Ovary (tissue), 3 donors: Measurements from ENCODE around the gene FAM13A.

Experiments
- POLR2A ChIP-seq: fragments of 450-650 bp; IDR thresholded peaks from one replicate; pipeline ENCODE4 v1.6.1; 2017; ENCODE audit warnings: antibody characterized with exemption, mild to moderate bottlenecking, moderate library complexity
- TF ChIP-seq, protein P1 (sequence below), 3 donors: fragments of 450-650 bp in 2 of 3; fragments of 200-600 bp in 1 of 3; IDR thresholded peaks; one replicate each; pipeline versions ENCODE4 v1.5.1 to v1.8.0; 2016 to 2022; ENCODE audit warnings: antibody characterized with exemption in 3 of 3, mild to moderate bottlenecking in 1 of 3
- donor health status: DM: no; HTN: no; CAD: no.

DNA sequence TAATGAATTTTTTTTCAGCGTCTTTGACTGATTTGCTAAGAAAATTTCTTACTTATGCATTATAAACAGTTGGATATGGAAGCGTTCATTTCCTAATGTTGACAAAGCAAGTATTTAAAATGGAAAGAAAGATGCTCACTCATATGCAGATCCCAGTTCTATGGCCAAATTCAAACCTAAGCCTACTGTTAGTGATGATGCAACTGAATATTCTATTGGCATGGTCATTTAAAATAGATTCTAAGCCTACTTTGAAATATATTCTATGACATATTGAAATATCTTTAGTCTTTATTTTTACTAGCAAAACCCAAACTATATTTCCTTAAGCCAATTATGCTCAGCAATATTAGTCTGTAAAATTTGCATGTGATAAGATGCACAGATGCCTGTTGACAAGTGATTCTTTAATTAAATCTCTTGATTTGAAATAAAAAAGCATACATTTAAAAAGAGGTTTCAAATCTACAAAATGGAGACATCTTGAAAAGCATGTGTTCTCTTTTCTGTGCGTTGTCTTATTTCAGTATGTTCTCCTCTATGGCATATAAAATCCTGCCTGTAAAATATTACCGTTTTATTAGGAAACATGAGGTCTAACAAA lies 262.8 kb downstream of the FAM13A start:
- TF ChIP-seq, protein P1, sequence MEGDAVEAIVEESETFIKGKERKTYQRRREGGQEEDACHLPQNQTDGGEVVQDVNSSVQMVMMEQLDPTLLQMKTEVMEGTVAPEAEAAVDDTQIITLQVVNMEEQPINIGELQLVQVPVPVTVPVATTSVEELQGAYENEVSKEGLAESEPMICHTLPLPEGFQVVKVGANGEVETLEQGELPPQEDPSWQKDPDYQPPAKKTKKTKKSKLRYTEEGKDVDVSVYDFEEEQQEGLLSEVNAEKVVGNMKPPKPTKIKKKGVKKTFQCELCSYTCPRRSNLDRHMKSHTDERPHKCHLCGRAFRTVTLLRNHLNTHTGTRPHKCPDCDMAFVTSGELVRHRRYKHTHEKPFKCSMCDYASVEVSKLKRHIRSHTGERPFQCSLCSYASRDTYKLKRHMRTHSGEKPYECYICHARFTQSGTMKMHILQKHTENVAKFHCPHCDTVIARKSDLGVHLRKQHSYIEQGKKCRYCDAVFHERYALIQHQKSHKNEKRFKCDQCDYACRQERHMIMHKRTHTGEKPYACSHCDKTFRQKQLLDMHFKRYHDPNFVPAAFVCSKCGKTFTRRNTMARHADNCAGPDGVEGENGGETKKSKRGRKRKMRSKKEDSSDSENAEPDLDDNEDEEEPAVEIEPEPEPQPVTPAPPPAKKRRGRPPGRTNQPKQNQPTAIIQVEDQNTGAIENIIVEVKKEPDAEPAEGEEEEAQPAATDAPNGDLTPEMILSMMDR (IDR thresholded peaks at IDR 0.05) = no peak
- no peak for TF ChIP-seq POLR2A
